Measurements from ENCODE around the gene PRMT1.
"Not testable (repeated sequence)": the region's sequence is repeated elsewhere in the genome, so short reads cannot be mapped to it uniquely, and the experiment has no call there.

PRMT1 gene

DNA sequence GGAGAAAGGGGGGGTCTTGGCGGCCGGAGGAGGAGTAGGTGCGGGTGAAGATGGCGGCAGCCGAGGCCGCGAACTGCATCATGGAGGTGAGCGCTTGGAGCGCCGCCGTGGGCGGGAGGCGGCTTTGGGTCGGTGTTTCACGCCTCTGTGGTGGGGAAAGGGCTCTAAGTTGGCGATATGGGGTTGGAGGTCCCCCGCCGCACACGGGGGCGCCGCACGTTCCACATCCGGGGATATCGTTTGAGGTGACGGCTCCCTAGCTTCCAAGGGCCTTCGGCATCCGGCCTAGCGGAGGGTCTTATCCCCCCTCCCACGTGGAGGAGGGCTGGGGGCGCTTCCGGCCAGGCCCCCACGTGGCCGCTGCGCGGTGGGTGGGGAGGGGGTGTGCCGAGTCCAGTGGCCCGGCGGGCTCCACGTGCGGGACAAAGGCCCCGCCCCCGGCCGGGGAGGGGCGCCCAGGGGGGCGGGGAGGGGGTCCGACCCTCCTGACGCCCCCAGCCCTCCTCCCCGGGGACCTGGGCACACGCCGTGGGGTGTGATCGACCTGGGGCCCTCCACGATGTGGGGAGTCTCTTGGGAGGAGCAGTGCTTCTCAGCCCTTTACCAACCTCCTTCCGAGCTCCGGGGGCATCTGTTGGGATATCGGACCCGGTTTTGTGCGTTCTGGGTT is at the start of gene PRMT1:
PRMT1 (plus strand) TSS at position 41 of the 670 bp plus-strand sequence; CDS start at position 51, 10 bp downstream.
- DNase-seq, result peak; percentile 90

DNA sequence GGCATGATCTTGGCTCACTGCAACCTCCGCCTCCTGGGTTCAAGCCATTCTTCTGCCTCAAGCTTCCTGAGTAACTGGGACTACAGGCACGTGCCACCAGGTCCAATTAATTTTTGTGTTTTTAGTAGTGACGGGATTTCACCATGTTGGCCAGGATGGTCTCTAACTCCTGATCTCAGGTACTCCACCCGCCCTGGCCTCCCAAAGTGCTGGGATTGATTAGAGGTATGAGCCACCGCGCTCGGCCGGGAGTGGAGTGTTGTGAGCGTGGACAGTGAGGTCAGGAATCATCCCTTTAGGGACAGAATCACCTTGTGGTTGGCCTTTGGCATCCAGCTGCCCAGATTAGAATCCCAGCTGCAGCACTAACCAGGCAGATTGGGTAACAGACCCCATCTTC is 47.4 kb upstream of the PRMT1 start:
- no peak for DNase-seq

DNA sequence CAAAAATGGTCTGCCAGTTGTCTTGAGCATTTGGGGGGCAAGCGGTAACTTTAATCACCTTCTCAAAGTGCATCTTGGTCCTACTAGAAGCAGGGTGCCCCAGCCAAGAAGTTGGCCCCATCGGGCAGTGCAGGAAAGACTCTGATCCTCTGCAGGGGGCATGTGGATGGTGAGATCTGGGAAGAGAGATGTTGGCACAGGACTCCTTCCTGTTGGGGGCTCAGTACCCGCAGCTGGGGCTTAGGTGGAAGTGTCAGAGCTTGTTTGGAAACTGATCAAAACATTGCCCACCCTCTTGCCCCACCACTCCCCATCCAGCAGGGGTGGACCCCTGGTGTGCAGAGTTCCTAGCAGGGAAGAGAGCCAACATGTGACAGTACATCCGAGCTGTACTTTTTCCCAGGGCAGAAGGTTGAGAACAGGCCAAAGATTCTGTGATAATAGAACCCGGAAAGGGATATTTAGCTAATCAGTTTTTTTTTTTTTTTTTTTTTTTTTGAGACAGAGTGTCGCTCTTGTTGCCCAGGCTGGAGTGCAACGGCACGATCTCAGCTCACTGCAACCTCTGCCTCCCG is 46.0 kb upstream of the PRMT1 start:
- DNase-seq, result peak; percentile 23

DNA sequence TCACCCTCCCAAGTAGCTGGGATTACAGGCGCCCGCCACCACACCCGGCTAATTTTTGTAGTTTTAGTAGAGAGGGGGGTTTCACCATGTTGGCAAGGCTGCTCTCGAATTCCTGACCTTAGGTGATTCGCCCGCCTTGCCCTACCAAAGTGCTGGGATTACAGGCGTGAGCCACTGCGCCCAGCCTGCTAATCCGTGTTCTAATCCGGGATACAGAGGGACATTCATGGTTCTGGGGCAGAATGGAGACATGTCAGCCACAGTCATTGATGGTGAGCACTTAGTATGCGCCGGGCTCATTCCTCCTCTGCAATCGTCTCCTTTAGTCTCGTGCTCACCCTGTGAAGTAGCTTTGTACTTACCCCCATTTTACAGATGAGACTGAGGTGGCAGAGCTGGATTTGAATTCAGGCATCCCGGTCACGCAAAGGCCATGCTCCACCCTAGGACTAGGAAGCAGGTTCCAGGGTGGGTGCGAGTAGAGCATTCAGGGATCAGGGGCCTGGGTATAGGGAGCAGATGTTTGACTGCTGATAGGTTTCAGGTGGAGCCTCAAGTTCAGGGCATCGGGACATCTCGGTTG is 45.4 kb upstream of the PRMT1 start:
- no peak for DNase-seq

DNA sequence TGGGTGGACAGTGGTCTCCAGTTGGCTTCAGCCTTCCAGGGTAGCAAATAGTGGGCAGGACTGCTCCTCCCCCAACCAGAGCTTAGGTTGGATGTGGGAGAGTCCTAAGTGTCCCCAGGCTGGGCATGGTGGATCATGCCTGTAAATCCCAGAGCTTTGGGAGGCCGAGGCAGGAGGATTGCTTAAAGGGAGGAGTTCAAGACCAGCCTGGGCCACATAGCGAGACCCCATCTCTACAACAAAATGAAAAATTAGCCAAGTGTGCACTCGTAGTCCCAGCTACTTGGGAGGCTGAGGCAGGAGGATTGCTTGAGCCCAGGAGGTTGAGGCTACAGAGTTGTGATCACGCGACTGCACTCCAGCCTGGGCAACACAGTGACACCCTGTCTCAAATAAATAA is 44.5 kb upstream of the PRMT1 start:
- DNase-seq, result no peak

DNA sequence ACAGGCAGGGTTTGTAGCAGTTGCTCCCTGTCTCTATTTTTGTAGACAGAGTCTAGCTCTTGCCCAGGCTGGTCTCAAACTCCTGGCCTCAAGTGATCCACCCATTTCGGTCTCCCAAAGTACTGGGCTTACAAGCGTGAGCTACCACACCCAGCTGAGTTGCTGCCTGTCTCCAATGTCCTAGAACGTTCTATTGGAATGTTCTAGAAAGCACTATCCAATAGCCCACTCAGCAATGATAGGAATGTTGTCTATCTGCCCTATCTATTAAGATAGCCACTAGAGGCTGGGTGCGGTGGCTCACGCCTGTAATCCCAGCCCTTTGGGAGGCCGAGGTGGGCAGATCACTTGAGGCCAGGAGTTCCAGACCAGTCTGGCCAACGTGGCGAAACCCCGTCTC is 43.8 kb upstream of the PRMT1 start:
- DNase-seq, result not testable (repeated sequence)

DNA sequence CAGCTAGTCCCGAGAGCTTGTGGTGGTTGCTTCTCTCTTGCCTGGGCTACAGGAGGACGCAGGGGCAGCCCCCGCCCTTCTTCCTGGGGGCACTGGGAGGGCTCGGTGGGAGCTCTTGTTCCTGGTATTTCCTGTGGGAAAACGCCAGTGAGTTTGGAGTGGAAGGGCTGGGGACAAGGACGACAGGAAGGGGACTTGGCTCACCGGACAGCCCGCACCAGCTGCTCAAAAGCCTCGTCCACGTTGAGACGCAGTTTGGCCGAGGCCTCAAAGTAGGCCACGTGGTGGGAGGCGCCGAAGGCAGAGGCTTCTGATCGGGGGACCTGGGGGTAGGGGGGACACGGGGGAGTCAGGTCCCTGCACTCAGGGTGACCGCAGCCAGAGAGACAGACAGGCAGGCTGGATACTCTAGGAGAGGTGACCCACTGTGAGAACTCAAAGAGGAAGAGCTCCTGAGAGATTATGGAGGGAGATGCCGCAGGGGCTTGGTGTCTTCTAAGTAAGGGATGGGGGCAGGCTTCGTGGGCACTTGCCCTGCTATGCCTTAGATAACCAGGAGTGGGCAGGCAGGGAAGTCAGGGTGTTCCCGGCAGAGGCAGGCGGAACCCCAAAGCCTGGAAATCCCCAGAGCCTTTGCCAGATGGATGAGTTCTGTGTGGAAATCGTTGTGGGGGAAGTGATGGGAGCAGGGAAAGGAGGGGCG is 41.4 kb upstream of the PRMT1 start:
- peak; percentile 46 for DNase-seq

DNA sequence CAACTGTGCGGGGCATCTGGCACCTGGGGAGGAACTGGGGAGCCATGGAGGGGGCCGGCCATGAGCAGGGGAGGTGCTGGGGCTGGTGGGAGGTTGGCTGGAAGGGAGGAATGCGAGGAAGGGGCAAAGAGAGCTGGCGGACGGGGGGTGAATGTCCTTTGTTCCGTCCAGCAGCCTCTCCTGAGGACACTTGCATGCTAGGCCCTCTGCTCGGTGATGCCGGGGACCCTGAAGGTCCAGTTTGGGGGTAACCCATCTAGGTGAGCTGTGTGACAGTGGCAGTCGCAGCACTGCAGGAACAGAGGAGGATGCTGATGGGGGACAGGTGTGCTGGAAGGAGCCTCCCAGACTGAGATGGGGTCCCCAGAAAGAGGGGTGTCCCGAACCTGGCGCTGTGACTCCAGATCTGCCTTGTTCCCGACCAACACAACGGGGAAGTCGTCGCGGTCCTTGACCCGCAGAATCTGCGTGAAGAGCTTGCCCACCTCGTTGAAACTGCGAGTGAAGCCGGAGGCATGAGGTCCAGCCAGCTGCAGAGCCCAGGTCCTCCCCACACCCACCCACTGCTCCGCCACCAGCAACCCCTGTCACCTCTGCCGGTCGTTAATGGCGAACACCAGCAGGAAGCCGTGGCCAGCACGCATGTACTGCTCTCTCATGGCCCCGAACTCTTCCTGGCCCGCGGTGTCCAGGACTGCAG is 40.7 kb upstream of the PRMT1 start:
- peak; percentile 28 for DNase-seq

DNA sequence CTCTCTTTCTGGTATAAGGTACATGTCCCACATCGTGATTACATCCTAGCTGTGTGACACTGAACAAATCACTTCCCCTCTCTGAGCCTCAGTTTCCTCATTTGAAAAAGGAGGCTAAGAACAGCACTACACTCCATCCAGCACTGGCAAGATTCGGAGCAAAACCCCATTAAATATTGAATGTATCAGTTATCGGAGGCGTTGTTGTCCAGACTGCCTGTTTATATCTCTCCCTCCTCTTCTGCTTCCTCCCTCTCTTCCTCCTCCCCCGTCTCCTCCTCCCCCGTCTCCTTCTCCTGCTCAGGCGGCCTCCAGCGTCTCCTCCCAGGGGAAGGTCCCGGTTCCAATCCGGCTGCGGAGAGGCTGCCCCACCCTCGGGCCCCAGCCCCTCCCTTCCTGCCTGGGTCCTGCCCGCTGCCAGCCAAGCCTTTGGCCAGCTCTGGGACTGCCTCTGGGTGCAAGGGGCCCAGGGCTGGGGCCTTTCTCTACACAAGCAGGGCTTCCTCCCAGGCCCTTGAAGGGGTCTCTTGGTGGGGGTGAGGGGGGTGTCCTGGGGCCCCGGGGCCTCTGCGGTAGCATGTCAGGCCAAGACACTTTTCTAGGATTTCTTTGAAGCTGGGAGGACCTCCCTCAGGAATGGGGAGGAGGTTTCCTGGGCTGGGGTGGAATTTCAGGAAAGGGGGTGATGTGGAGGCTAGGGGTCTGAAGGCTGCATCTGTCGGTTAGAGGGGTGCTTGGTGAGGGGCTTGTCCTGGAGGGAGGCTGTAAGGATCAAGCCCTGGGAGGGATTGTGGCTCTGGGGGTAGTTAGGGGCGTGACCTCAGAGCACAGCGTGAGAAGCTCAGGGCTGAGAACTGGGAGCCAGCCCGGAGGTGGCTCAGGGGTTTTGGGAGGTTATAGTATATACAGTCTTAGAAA is 39.0 kb upstream of the PRMT1 start:
- DNase-seq, result peak; percentile 65

DNA sequence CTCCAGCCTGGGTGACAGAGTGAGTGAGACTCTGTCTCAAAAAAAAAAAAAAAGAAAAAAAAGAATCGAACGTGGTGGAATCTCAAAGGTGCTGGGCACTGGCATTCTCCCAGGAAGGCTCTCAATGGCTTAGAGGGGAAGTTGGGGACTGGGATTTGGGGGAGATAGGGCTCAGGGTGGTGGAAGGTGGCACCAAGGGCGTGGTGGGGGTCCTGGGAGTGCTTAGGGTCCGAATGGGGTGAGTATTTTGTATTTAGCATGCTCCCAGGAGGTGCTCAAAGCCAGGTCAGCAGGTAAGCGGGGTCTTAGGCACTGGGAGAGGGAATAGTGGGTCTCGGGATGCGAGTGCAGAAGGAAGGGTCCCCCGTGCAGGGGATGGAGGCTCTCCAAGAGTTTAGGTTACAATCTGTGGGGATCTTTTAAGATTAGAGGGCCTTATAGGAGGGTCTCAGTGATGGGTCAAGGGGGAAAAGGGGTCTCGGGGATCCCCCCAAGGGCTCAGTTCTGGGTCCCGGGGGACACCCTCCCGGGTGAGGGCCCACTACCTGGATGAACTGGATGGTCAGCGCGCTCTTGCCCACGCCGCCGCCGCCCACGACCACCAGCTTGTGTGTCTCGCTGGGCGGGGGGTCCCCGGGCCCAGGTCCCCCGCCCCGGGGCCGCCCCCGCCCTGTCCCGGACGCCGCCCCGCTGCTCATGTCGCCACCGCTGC is 37.5 kb upstream of the PRMT1 start:
- DNase-seq, result peak; percentile 43

DNA sequence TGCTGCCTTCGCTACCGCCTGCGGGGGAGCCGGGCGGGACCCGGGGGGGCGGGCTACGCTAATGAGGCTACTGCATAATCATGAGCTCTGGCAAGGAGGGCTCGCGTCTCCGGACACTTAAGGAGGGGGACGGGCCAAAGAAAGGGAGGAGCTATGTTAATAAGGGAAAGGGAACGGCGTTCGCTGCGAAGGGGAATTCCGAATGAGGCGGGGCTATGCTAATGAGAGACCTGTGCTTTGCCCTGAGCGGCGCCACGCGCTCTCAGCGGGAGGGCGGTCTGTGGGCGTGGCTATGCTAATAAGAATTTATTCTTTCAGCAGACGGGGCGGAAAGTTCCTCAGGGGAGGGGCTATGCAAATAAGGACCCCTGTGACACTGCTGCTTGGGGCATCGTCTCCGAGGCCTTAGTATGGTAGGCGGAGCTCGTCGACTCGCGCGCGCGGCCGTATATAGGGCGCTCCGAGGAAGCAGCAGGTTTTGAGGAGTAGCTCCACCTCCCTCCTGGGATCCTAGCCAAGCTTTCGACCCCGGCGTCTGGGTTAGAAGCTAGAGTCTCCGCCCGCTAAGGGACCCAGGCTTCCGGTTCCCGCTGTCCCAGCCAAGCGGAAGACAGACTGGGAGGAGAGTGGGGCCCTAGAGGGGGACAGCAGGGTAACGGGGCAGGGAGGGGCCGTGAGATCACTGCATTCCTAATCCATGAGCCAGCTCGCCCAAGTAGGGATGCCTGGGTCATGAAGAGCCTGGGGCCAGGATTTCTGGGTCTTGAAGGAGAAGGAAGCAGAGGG is 36.8 kb upstream of the PRMT1 start, which contains the start of gene RRAS:
RRAS (minus strand) TSS at position 31 of the 786 bp plus-strand sequence. CDS start 45 bp downstream, outside the sequence.
- peak; percentile 100 for DNase-seq

DNA sequence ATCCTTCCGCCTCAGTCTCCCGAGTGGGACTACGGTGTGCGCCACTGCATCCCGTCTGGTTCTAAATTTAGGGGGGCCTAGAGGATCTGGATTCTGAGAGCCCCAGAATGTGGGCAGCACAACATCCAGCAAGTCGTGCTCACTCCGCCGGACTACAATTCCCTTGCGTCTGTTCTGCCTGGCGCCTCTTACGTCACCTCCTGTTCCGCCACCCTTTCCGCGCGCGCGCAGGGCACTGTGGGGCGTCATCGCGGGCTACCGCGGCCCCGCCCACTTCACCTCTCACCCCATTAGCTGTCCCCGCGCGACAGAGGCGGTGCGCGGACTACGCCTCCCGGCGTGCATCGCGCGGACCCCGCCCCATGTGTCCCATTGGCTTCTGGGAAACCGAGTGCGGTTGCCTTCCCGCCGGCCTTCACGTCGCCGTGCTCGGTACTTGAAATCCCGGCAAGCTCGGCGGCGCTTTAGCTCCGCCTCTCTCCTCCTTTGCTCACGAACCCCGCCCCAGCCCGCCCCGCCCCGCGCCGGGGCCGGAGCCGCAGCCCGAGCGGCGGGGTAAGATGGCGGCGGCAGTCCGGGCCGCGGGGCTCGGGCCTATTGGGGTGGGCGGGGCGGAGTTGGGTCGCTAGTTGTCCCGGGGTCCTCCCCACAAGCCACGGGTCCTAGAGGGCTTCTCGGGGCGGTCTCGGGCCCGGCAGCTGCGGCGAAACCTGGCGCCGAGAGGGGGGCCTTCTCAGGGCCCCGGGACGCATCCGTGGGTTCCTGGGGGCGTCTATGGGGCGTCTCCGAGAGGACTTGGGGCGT is 35.2 kb upstream of the PRMT1 start, which contains the start of gene SCAF1:
SCAF1 (plus strand) TSS at position 522 of the 804 bp plus-strand sequence. CDS start 2,818 bp downstream, outside the sequence.
- DNase-seq, result peak; percentile 100

DNA sequence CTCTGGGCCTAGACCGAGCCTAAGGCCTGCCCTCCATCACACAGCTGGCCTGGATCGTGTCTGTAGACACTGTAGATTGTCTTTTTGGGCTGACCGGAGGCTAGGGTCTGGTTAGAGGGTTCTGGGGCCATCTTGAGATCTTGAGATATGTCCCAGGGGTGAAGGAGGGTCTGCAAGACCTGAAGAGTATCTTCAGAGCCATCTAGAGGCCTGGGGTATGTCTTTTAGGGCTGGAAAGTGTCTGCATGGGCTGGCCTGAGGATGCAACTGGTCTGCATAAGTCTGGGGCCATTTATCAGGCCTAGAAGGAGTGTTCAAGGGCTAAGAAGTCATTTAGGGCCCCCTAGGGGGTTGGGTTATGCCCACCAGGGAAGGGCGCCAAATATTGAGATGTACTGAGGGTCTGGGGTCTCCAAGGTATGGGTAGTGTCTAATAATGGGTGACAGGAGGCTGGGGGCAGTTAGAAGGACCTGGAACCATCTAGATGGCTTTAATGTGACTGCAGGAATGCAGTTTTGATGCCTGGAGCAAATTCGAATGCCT is 34.5 kb upstream of the PRMT1 start:
- DNase-seq, result peak; percentile 35

DNA sequence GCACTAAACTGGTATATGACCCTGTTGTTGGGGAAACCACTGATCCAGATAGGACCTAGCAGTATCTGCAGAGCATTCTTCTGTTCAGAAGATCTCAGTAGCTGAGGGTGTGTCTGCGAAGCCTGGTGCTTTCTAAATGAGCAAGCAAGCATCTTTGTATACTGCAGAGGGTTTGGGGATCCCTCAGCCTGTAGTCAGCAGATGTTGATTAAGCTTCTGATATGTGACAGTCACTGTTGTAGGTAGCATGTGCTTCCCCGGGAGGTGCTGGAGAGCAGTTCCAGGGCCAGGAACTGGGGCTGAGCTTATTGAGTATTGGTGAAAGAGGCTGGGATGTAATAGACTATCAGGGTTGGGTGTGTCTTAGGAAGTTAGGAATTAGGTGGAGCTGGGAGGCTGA is 33.6 kb upstream of the PRMT1 start:
- no peak for DNase-seq

DNA sequence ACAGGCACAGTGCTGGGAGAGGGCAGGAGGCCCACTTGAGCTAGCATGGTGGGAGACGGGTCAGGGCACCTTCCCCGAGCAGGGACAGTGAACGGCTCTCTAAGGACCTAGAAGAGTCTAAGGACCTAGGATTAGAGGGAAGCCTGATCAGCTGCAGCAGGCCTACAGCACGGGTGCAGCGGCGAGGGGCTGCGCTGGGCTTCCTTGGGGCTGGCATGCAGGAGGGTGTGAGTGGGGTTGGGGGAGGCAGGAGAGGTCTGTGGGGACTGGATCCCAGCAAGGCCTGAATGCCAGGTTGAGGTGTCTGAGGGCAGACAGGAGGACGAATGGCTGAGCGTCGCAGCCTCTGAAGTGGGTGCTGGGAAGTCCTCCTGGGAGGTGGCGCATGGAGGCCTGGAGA is 31.5 kb upstream of the PRMT1 start:
- DNase-seq, result no peak

DNA sequence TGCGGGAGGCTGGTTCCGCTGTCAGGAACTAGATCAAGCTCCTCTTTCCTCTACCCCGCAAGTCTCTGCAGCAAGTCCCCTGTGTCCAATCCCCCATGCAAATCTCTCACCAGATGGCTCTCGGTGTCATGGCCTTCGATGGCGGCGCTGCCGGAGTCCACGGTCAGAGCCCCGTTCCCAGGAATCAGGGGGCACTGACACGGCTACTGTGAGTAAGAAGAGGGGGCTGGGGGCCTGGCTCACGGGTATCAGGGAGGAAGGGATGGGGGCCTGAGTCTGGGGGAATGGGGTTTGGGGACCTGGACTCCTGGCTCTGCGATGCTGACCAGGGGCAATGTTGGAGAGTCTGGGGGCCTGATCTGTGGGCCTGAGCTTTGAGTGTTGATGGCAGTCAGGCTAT is 31.1 kb upstream of the PRMT1 start:
- no peak for DNase-seq

DNA sequence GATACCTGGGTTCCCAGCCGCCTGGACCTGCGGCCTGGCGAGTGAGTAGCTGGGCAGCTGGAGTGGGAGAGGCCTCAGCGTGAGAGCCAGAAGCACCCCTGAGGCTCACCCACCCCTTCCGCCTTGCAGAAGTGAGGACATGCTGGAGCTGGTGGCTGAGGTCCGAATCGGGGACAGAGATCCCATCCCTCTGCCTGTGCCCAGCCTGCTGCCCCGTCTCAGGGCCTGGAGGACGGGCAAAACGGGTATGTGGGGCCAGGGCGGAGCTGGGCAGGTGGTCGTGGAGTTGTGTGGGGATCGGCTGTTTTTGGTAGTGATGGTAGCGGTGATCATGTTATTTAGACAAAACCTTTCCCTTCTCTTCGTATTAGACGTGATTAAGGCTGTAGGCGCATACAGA is 30.5 kb upstream of the PRMT1 start:
- no peak for DNase-seq

DNA sequence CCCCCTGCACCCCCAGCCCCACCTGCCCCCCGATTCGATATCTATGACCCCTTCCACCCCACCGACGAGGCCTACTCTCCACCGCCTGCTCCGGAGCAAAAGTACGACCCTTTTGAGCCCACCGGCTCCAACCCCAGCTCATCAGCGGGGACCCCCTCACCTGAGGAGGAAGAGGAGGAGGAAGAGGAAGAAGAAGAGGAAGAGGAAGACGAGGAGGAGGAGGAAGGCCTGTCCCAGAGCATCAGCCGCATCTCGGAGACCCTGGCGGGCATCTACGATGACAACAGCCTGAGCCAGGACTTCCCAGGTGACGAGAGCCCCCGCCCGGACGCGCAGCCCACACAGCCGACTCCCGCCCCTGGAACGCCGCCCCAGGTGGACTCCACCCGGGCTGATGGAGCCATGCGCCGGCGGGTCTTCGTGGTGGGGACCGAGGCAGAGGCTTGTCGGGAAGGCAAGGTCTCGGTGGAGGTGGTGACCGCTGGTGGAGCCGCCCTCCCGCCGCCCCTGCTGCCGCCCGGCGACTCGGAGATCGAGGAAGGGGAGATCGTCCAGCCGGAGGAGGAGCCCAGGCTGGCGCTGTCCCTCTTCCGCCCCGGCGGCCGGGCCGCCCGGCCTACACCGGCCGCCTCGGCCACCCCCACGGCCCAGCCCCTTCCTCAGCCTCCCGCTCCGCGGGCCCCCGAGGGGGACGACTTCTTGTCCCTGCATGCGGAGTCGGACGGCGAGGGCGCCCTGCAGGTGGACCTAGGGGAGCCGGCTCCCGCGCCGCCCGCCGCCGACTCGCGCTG is 25.8 kb upstream of the PRMT1 start:
- DNase-seq, result no peak

Data from NCI-H69 (cell line).